Smooth muscle cell of the brain vasculature (primary cell): ENCODE data around the gene OR56B1.
"Not testable (repeated sequence)": the region's sequence is repeated elsewhere in the genome, so short reads cannot be mapped to it uniquely, and the experiment has no call there.

Experiments used
- DNase-seq: peaks from one replicate; pipeline ENCODE4 v3.0.0-alpha.2; 2012; ENCODE audit warnings: low read depth, low spot score

The OR56B1 gene

GRCh38 chr11:5736396-5736795 lies at the start of gene OR56B1:
OR56B1 (plus strand) TSS chr11:5736448; CDS start chr11:5736517, 69 bp downstream.
- no peak for DNase-seq

GRCh38 chr11:5688482-5688881 lies 47.8 kb upstream of the OR56B1 start:
- no peak for DNase-seq

- peak; percentile 50 for DNase-seq
These were observed 46.7 kb upstream of the OR56B1 start, which contains the start of gene TRIM22 for GRCh38 chr11:5689551-5689983. TRIM22 (plus strand) TSS chr11:5689790; CDS start chr11:5696233, 6,443 bp downstream.

GRCh38 chr11:5690216-5690615 lies 46.0 kb upstream of the OR56B1 start:
- DNase-seq: no peak

- DNase-seq: no peak
These were observed 45.5 kb upstream of the OR56B1 start for GRCh38 chr11:5690736-5691135.

- not testable (repeated sequence) for DNase-seq
These were observed 44.8 kb upstream of the OR56B1 start for GRCh38 chr11:5691238-5691963.

GRCh38 chr11:5691964-5692361 lies 44.3 kb upstream of the OR56B1 start:
- no peak for DNase-seq

GRCh38 chr11:5694642-5695041 lies 41.6 kb upstream of the OR56B1 start:
- no peak for DNase-seq

- no peak for DNase-seq
These were observed 40.7 kb upstream of the OR56B1 start for GRCh38 chr11:5695580-5695979.

- DNase-seq: no peak
These were observed 40.0 kb upstream of the OR56B1 start for GRCh38 chr11:5696210-5696609.

- DNase-seq: no peak
These were observed 38.0 kb upstream of the OR56B1 start for GRCh38 chr11:5698281-5698680.

- no peak for DNase-seq
These were observed 35.7 kb upstream of the OR56B1 start for GRCh38 chr11:5700421-5701054.

- DNase-seq: no peak
These were observed 35.1 kb upstream of the OR56B1 start for GRCh38 chr11:5701055-5701577.

GRCh38 chr11:5703741-5704536 lies 32.3 kb upstream of the OR56B1 start:
- DNase-seq: no peak

- no peak for DNase-seq
These were observed 30.6 kb upstream of the OR56B1 start for GRCh38 chr11:5705688-5706087.

GRCh38 chr11:5712507-5712906 lies 23.7 kb upstream of the OR56B1 start:
- no peak for DNase-seq

- no peak for DNase-seq
These were observed 22.6 kb upstream of the OR56B1 start for GRCh38 chr11:5713695-5714094.

- not testable (repeated sequence) for DNase-seq
These were observed 19.7 kb upstream of the OR56B1 start for GRCh38 chr11:5716518-5716917.

GRCh38 chr11:5719703-5720495 lies 16.3 kb upstream of the OR56B1 start:
- no peak for DNase-seq

- DNase-seq: no peak
These were observed 13.6 kb upstream of the OR56B1 start for GRCh38 chr11:5722622-5723021.

GRCh38 chr11:5726351-5726750 lies 9.9 kb upstream of the OR56B1 start:
- DNase-seq: no peak
